ENCODE measurements around the gene CCDC85B.
"Not testable (repeated sequence)": the region's sequence is repeated elsewhere in the genome, so short reads cannot be mapped to it uniquely, and the experiment has no call there.

Gene CCDC85B

DNA sequence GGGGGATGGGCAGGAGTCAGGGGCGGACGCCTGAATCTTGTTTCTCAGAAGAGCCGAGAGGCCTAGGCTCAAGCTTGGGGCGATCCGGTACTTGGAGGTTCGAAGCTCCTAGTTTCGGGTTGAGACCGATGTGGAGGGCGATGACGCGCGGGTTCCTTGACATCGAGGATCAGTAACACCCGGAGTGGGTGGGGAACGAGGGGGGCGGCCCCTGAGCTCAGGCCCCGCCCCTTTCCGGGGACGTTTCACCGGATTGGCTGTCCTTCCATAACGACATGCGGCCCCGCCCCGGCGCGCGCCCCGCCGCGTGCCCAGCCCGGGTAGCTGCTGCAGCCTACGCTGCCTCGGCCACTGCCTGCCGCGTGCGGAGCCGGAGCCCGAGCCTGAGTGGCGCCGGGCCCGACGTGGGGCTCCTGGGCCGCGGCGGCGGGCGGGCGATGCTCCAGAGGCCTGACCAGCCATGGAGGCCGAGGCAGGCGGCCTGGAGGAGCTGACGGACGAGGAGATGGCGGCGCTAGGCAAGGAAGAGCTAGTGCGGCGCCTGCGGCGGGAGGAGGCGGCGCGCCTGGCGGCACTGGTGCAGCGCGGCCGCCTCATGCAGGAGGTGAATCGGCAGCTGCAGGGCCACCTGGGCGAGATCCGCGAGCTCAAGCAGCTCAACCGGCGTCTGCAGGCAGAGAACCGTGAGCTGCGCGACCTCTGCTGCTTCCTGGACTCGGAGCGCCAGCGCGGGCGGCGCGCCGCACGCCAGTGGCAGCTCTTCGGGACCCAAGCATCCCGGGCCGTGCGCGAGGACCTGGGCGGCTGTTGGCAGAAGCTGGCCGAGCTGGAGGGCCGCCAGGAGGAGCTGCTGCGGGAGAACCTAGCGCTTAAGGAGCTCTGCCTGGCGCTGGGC is at the start of gene CCDC85B:
CCDC85B (plus strand) TSS at position 350 of the 895 bp plus-strand sequence; CDS start at position 461, 111 bp downstream.
- DNase-seq (ENCODE audit: low read depth in 2 of 2): peak; percentile 99

DNA sequence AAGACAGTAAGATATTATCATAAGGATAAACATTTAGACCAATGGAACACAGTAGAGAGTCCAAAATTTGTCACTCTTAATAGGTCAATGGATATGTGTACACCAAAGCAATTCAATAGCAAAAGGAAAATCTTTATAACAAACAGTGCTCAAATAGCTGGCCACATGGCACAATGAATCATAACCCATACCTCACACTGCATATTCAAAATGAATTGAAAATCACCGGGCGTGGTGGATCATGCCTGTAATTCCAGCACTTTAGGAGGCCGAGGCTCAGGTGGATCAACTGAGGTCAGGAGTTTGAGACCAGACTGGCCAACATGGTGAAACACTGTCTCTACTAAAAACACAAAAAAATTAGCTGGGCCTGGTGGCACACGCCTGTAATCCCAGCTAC is 48.3 kb upstream of the CCDC85B start:
- no peak for DNase-seq (ENCODE audit: low read depth in 2 of 2)

DNA sequence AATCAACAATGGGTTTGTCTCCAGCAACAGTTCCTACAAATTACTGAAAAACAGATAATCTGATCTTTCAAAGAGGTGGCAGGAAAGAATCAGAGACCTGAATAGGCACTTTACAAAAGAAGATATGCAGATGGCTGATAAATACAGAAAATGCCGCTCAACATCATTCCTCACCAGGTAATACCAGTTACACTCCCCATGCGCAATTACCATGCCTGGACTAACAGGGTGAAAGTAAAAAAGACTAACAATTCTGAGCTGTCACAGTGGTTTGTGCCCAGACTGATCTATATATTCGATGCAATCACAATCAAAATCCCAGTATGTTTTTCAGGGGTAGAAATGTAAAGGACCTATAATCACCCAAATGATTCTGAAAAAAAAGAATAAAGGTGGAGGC is 46.7 kb upstream of the CCDC85B start:
- no peak for DNase-seq (ENCODE audit: low read depth in 2 of 2)

DNA sequence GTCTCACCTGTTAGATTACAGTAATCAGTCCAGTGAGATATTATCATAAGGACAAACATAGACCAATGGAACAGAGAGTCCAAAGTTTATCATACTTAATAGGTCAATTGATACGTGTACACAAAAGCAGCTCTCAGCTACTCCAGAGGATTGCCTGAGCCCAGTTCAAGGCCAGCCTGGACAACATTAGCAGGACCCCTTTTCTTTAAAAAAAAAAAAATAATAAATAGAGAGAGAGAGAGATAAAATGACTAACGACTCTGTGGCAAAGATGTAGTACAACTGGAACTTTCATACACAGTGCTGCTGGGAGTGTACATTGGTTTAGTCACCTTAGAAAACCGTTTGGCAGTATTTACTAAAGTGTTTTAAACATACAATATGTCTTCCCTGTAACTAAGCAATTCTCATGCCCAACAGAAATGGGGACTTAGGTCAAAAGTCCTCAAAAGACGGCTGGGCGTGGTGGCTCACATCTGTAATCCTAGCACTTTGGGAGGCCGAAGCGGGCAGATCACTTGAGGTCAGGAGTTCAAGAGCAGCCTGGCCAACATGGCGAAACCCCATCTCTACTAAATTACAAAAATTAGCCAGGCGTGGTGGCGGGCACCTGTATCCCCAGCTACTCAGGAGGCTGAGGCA is 46.1 kb upstream of the CCDC85B start:
- no peak for DNase-seq (ENCODE audit: low read depth in 2 of 2)

DNA sequence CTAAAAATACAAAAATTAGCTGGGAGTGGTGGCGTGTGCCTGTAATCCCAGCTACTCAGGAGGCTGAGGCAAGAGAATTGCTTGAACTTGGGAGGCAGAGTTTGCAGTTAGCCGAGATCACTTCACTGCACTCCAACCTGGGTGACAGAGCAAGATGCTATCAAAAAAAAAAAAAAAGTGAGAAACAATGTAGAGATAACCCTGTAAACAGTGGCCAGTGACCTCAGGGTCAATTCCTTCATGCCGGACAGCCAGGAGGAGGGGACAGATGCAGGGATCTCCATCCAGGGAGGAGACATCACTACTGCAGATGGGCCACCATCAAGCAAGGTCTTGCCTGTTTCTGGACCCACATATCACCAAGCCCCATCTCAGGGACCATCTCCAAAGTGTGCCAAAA is 42.7 kb upstream of the CCDC85B start:
- no peak for DNase-seq (ENCODE audit: low read depth in 2 of 2)

- DNase-seq (ENCODE audit: low read depth in 2 of 2): not testable (repeated sequence)
These were observed 41.8 kb upstream of the CCDC85B start for GRCh38 chr11:65848693-65849092.

DNA sequence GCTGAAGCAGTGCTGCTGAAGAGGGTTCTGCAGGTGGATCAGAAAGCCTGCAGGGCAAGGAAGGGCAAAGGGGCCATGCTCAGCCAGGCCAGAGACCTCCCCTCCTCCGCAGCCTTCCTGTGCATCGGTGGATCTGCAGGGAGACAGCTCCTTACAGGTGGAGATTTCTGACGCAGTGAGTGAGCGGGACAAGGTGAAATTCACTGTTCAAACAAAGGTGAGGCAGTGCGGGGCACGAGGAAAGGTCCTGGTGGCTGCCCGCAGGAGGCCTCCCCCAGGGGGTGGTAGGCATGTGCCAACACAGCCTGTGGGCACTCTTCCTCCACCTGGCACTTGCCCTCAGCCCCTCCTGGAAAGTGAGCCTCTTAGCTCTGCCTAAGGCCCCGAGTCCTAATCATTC is 41.1 kb upstream of the CCDC85B start:
- DNase-seq (ENCODE audit: low read depth in 2 of 2): no peak

GRCh38 chr11:65849771-65850216 is 40.7 kb upstream of the CCDC85B start:
- no peak for DNase-seq (ENCODE audit: low read depth in 2 of 2)

- no peak for DNase-seq (ENCODE audit: low read depth in 2 of 2)
These were observed 40.0 kb upstream of the CCDC85B start for GRCh38 chr11:65850217-65851082.

DNA sequence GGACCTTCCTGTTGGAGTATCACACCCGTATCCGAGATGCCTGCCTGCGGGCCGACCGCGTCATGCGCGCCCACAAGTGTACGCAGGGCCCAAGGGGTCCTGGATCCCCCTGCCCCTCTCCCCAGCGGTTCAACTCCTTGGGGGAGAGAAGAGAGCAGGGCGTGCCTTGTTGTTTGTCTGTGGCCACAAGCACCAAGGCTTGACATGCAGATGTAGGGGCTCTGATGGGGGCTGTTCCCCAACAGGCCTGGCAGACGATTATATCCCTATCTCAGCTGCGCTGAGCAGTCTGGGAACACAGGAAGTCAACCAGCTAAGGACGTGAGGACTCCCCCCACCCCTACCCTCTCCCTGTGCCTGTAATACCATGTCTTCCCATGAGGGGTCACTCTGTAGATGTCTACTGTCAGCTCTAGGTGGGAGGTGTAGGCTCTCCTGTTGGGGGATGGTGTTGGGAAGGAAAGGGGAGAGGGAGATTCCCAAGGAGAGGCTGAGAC is 39.3 kb upstream of the CCDC85B start:
- no peak for DNase-seq (ENCODE audit: low read depth in 2 of 2)

DNA sequence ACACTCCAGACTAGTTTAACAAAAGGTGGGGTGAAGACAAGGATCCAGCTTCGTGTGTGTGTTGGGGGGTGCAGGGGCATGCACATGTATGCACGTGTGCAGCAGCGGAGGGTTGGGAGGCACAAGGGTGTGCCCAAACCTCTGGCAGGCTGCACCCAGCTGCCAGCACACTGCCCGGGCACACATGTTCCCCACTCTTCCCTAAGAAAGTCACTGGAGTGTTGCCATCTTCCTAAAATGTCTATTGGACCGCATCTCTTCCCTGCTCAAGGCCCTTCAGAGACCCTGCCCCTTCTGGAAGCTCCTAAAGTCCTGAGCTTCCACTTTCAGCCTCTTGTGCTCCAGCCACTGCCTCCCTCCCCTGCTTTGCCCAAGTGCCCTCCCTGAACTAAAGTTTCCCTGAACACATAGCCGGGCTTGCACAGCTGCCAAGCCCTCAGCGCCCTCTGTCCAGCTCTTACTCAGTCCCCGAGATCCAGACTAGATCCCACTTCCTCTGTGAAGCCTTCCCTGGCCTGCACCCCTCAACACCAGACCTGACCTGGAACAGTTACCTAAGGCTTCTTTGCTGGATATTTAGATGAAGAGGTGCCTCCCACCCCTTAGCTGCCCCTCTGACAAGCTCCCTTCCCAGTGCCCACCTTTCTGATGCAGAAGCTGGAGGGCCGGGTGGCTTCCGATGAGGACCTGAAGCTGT is 38.5 kb upstream of the CCDC85B start:
- no peak for DNase-seq (ENCODE audit: low read depth in 2 of 2)

DNA sequence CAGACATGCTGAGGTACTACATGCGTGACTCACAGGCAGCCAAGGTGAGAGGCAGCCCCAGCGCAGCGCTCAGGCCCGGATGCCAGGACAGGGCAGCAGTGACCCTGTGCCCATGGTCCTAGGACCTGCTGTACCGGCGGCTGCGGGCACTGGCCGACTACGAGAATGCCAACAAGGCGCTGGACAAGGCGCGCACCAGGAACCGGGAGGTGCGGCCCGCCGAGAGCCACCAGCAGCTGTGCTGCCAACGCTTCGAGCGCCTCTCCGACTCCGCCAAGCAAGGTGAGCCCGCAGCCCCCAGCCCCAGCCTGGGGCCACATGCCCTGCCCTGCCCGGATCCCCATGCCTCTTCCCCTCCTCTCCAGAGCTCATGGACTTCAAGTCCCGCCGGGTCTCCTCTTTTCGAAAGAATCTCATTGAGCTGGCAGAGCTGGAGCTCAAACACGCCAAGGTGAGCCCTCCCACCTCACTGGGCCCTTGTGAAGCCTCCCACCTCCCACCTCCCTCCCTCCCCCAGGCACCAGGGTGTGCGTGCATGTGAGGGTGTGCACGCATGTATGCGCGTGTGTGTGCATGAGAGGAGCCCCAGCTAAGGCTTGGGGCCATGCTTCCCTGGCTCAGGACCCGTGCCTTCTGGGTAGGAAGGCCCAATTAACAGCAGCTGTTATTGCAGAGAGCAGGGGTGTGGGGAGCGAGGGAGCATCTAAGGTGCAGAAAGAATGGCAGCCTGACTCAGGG is 37.8 kb upstream of the CCDC85B start:
- DNase-seq (ENCODE audit: low read depth in 2 of 2): no peak

DNA sequence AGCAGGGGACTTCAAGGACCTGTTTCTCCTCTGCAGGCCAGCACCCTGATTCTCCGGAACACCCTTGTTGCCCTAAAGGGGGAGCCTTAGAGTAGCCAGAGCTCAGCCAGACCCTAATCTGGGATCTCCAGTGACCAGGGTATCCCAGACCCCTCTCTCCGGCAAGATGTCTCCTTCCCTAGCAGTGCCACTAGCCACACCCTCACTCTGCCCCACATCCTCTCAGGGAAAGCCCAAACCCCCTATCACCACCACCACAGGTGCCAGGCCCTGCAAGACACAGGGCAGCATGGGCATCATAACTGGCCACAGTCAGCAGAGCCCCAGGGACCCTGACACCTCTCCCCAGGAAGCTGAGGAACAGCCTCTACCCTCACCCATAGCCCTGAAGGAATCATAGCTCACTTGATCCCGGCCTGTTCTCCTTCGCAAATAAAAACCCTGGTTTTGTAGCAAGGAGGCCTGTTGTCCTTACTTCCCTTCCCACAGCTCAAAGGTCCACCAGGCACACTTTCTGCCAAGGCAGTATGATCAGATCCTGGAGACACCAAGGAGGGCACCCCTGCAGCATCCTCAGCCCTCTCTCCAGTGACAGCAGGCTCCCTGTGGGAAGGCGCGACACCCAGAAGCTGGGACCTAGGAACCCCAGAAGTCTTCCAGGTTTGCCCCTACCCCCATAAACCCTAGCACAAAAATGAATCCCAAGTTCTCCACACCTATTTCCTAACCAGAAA is 37.1 kb upstream of the CCDC85B start:
- no peak for DNase-seq (ENCODE audit: low read depth in 2 of 2)

- no peak for DNase-seq (ENCODE audit: low read depth in 2 of 2)
These were observed 36.3 kb upstream of the CCDC85B start for GRCh38 chr11:65854161-65854592.

DNA sequence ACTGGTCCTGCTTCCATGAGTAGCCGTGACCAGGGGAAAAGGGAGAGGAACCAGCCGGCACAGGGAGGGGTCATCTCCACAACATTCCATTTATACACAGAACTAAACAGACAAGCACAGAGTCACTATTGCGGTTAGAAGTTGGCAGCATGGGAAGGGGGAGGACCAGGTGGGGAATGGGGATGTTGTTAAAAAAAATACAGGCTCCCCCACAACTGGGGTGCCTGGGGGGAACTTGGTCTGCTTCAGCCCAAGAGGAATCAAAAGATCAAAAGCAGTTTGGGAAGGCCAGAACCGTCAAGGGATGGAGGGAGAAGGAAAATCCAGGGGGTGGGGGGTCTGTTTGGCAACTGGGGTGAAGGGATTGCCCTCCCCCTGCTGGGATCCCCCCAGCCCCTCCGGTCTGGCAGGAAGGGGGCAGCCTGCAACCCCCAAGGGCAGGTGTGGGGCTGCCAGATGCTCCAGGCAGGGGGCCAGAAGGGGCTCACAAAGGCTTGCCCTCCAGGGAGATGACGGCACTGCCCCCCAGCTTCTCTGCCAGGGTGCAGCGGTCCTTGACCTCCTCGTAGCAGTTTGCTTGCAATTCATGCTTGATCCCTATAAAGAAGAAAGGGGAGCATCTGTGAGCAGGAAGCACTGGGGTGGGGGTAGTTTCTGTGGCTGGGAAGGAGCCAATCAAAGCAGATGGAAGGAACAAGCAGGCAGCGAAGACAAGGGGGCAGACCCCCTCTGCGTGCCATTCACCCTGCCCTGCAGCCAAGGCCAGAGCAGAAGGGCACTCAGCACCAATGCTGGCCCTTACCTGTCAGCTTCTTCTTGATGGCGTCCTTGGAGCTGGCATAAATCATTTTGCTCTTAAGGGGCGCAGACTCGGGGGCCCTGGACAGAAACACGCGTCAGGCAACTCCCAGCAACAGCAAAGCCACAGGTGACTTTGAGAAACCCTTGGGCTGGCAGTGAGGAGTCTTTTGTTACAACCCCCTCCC is 35.3 kb upstream of the CCDC85B start:
- DNase-seq (ENCODE audit: low read depth in 2 of 2): no peak

GRCh38 chr11:65855927-65856363 is 34.5 kb upstream of the CCDC85B start:
- no peak for DNase-seq (ENCODE audit: low read depth in 2 of 2)

GRCh38 chr11:65856689-65857499 is 33.6 kb upstream of the CCDC85B start:
- peak; percentile 76 to 79 for DNase-seq (ENCODE audit: low read depth in 2 of 2)

DNA sequence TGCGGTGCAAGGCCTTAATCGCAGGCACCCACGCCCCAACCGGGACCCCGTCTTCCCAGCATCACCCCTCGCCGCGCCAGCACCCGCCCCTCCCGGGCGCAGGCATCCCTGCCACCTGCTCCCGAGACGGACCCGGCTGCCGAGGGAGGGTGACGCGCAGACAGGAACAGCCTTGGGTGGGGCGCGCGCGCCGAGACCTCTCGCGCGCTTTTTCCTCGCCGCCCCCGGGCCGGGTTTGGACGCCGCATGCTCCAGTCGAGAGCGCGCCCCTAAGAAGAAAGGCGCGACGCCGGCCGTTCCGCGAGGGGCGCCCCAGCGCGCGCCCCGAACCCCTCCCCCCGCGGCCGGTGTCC is 33.0 kb upstream of the CCDC85B start:
- DNase-seq (ENCODE audit: low read depth in 2 of 2): no peak

All from stimulated activated CD8-positive, alpha-beta memory T cell treated with anti-CD3 and anti-CD28 coated beads, Interleukin-2, amount 100 ng/mL, for 48 hours (primary cell).